Measurements from ENCODE around the gene VTI1A. TPM values are rescaled to one million over a fixed set of nuclear protein-coding genes. Genes with fewer than 3 reads are reported as not detected.

VTI1A gene
- total and polyA plus RNA-seq, 9 donors = 7.8 to 48.2 (median 20.0) TPM

GRCh38 chr10:112763916-112764520, 317.0 kb downstream of the VTI1A start:
- no peak for DNase-seq
- WGBS, 3 donors = 95 to 97% (median 95%) methylated on average over 11 of the region's 11 CpGs

GRCh38 chr10:112765717-112766235, 318.8 kb downstream of the VTI1A start:
- Histone ChIP-seq H3K27me3 (no peaks in the 10 kb centered on the region), H3K36me3 (no peaks in the 10 kb centered on the region), H3K4me3 (no peak overlapping the region), H3K4me1 (ENCODE audit: insufficient read depth) (no peaks in the 10 kb centered on the region), H3K9me3 (no peaks in the 10 kb centered on the region), H3K27ac (no peak overlapping the region)
- intact Hi-C loops (cut with DNase I) = no loop called here
- no peak for DNase-seq
- 65 to 82% (median 78%) methylated on average over 5 of the region's 5 CpGs for WGBS, 3 donors
- TF ChIP-seq EP300 (IDR thresholded peaks at IDR 0.05) (no peak), CTCF (IDR thresholded peaks at IDR 0.05) (no peak), POLR2A (IDR thresholded peaks at IDR 0.05) (no peak)

More at GRCh38 chr10:112763916-112764520, 317.0 kb downstream of the VTI1A start:
- H3K4me1 ChIP-seq (ENCODE audit: insufficient read depth) = no peaks in the 10 kb centered on the region
- no peaks in the 10 kb centered on the region for H3K27me3 ChIP-seq
- TF ChIP-seq POLR2A (IDR thresholded peaks at IDR 0.05) (no peak), EP300 (IDR thresholded peaks at IDR 0.05) (no peak), CTCF (IDR thresholded peaks at IDR 0.05) (no peak)
- H3K27ac ChIP-seq = no peak overlapping the region
- H3K9me3 ChIP-seq = no peaks in the 10 kb centered on the region
- no peaks in the 10 kb centered on the region for H3K36me3 ChIP-seq
- intact Hi-C loops (cut with DNase I) = no loop called here
- H3K4me3 ChIP-seq = no peak overlapping the region

GRCh38 chr10:112766636-112767035, 319.6 kb downstream of the VTI1A start:
- Histone ChIP-seq H3K4me1 (ENCODE audit: insufficient read depth) (no peaks in the 10 kb centered on the region), H3K27ac (no peak overlapping the region), H3K27me3 (no peaks in the 10 kb centered on the region), H3K4me3 (no peak overlapping the region), H3K9me3 (no peaks in the 10 kb centered on the region), H3K36me3 (no peaks in the 10 kb centered on the region)
- TF ChIP-seq EP300 (IDR thresholded peaks at IDR 0.05) (no peak), POLR2A (IDR thresholded peaks at IDR 0.05) (no peak), CTCF (IDR thresholded peaks at IDR 0.05) (no peak)
- intact Hi-C loops (cut with DNase I) = no loop called here
- no peak for DNase-seq
- WGBS, 3 donors = 91 to 94% (median 93%) methylated on average over 2 of the region's 2 CpGs

GRCh38 chr10:112767156-112767555, 320.1 kb downstream of the VTI1A start:
- DNase-seq = no peak
- Histone ChIP-seq H3K9me3 (no peaks in the 10 kb centered on the region), H3K27me3 (no peaks in the 10 kb centered on the region), H3K36me3 (no peaks in the 10 kb centered on the region), H3K27ac (no peak overlapping the region), H3K4me3 (no peak overlapping the region), H3K4me1 (ENCODE audit: insufficient read depth) (no peaks in the 10 kb centered on the region)
- intact Hi-C loops (cut with DNase I) = no loop called here
- TF ChIP-seq EP300 (IDR thresholded peaks at IDR 0.05) = no peak
- no peak for TF ChIP-seq CTCF (IDR thresholded peaks at IDR 0.05)
- TF ChIP-seq POLR2A (IDR thresholded peaks at IDR 0.05) = no peak
- WGBS, 3 donors = 64 to 96% (median 96%) methylated on average over 2 of the region's 2 CpGs

Measured in ovary (tissue), 9 donors.